Endothelial cell of umbilical vein (primary cell): ENCODE measurements around the gene B3GNT7. TPM values are rescaled to one million over a fixed set of nuclear protein-coding genes. Genes with fewer than 3 reads are reported as not detected.

ENCODE experiments used
- BruUV-seq: library from RNA; stranded (reverse); fragments of 400-500 nt; replicated peaks from 2 replicates; lab custom pipeline; 2021; lab: Mats Ljungman, UMichigan
- CTCF ChIA-PET: fragments of 300-600, 350-600 bp; sonication (Branson Sonifier 250); formaldehyde crosslinking; loops from one replicate; lab custom pipeline; 2021; ENCODE audit warnings: antibody characterized with exemption, inconsistent platforms; lab: Charles Lee
- POLR2A ChIA-PET: fragments of 300-600, 350-600 bp; sonication (Branson Sonifier 250); formaldehyde crosslinking; loops from one replicate; lab custom pipeline; 2021; ENCODE audit warnings: antibody characterized with exemption, inconsistent platforms; lab: Charles Lee
- DNase-seq: peaks from one replicate; pipeline ENCODE4 v3.0.0-alpha.2; 2011; ENCODE audit warnings: low read depth, low spot score
- FAIRE-seq: peaks from 2 replicates; lab custom pipeline; 2011; peaks lifted over from hg19 to GRCh38; lab: Jason Lieb, UNC
- H2AFZ ChIP-seq: 2 replicates; pipeline ENCODE4 v1.6.0; 2012; ENCODE audit warnings: low read depth, low read length, control low read depth, inconsistent platforms
- H3K27ac ChIP-seq: 2 replicates; pipeline ENCODE4 v1.5.1; 2011; ENCODE audit warnings: low read depth, mild to moderate bottlenecking, control low read depth, low read length, moderate library complexity; ENCODE audit not compliant: insufficient read depth
- H3K27me3 ChIP-seq, 2 experiments: 2 replicates each; pipeline versions ENCODE4 v1.6.0 to v1.6.1; 2011; ENCODE audit warnings: low read length in 2 of 2, mixed read lengths in 1 of 2; ENCODE audit not compliant: control insufficient read depth in 2 of 2, insufficient read depth in 2 of 2
- H3K36me3 ChIP-seq, 2 experiments: 2 replicates in 1 of 2; 3 replicates in 1 of 2; pipeline ENCODE4 v1.5.1; 2011; ENCODE audit warnings: low read length in 2 of 2, mild to moderate bottlenecking in 1 of 2, moderate library complexity in 1 of 2; ENCODE audit not compliant: control insufficient read depth in 2 of 2, insufficient read depth in 2 of 2; ENCODE audit errors: extremely low read depth in 1 of 2
- H3K4me1 ChIP-seq: 3 replicates; pipeline ENCODE4 v1.5.1; 2011; ENCODE audit warnings: mild to moderate bottlenecking, low read length; ENCODE audit not compliant: control insufficient read depth, insufficient read depth; ENCODE audit errors: extremely low read depth
- H3K4me2 ChIP-seq: 2 replicates; pipeline ENCODE4 v1.6.1; 2011; ENCODE audit warnings: low read length, control low read depth, mixed read lengths; ENCODE audit not compliant: insufficient read depth
- H3K4me3 ChIP-seq, 3 experiments: fragments of 200-600 bp in 1 of 3; sonication (generic), shearing (Covaris generic) in 1 of 3; replicated peaks in 1 of 3; 2 replicates each; pipeline ENCODE4 v1.5.1; 2011 to 2016; ENCODE audit warnings: control low read depth in 3 of 3, low read length in 3 of 3, mild to moderate bottlenecking in 2 of 3, inconsistent platforms in 1 of 3, low read depth in 1 of 3, moderate library complexity in 1 of 3; ENCODE audit not compliant: insufficient read depth in 1 of 3
- H3K79me2 ChIP-seq: 2 replicates; pipeline ENCODE4 v1.6.0; 2012; ENCODE audit warnings: low read length, inconsistent platforms; ENCODE audit not compliant: control insufficient read depth, insufficient read depth
- H3K9ac ChIP-seq: replicated peaks from 2 replicates; pipeline ENCODE3; 2011; ENCODE audit warnings: low read length, control low read depth; ENCODE audit not compliant: insufficient read depth; ENCODE audit errors: extremely low read depth
- H3K9me1 ChIP-seq: replicated peaks from 3 replicates; pipeline ENCODE4 v1.6.0; 2011; ENCODE audit warnings: mild to moderate bottlenecking, low read length; ENCODE audit not compliant: control insufficient read depth, insufficient read depth; ENCODE audit errors: extremely low read depth
- H3K9me3 ChIP-seq: replicated peaks from 2 replicates; pipeline ENCODE4 v1.5.1; 2012; ENCODE audit warnings: low read length, inconsistent platforms; ENCODE audit not compliant: control insufficient read depth, insufficient read depth
- H4K20me1 ChIP-seq: replicated peaks from 2 replicates; pipeline ENCODE3; 2011; ENCODE audit warnings: mild to moderate bottlenecking, low read length; ENCODE audit not compliant: control insufficient read depth, insufficient read depth; ENCODE audit errors: extremely low read depth
- EZH2 ChIP-seq: IDR thresholded peaks from 2 replicates; pipeline ENCODE4 v1.6.1; 2012; ENCODE audit warnings: borderline replicate concordance, low read depth, mild to moderate bottlenecking, moderate library complexity, low read length, inconsistent platforms; ENCODE audit not compliant: severe bottlenecking
- FOS ChIP-seq: IDR thresholded peaks from 2 replicates; pipeline ENCODE4 v1.6.1; 2011; ENCODE audit warnings: mild to moderate bottlenecking, low read length, moderate library complexity, borderline replicate concordance; ENCODE audit not compliant: insufficient read depth
- GATA2 ChIP-seq: IDR thresholded peaks from 2 replicates; pipeline ENCODE4 v1.7.0; 2011; ENCODE audit warnings: low read depth, mild to moderate bottlenecking, moderate library complexity, mixed read lengths, low read length; ENCODE audit not compliant: insufficient read length, insufficient read depth
- JUN ChIP-seq: IDR thresholded peaks from 2 replicates; pipeline ENCODE4 v1.6.1; 2011; ENCODE audit warnings: borderline replicate concordance, low read depth; ENCODE audit not compliant: insufficient read length, insufficient read depth
- MAX ChIP-seq: IDR thresholded peaks from 2 replicates; pipeline ENCODE4 v1.6.1; 2011; ENCODE audit not compliant: insufficient read depth, insufficient read length
- MYC ChIP-seq: IDR thresholded peaks from one replicate; pipeline ENCODE4 v1.6.1; 2011; ENCODE audit warnings: mild to moderate bottlenecking, low read depth, low read length
- POLR2A ChIP-seq: IDR thresholded peaks from 2 replicates; pipeline ENCODE4 v1.6.1; 2012; ENCODE audit warnings: low read depth, mild to moderate bottlenecking, control low read depth, low read length
- POLR2AphosphoS5 ChIP-seq: IDR thresholded peaks from 2 replicates; pipeline ENCODE4 v1.6.1; 2012; ENCODE audit warnings: low read depth, mild to moderate bottlenecking, control low read depth, low read length, moderate library complexity; ENCODE audit not compliant: insufficient read depth
- dilution Hi-C: fragments of 300-500 bp; cut with MboI; formaldehyde crosslinking; loops from one replicate; pipeline ENCODE4 v1.15.0; 2019; ENCODE audit warnings: low sequenced_read_pairs; ENCODE audit not compliant: extremely low pct_ligation_motif_present
- intact Hi-C: fragments of 100-400 bp; cut with micrococcal nuclease; formaldehyde crosslinking; loops from one replicate; pipeline ENCODE4 v1.10.0; 2022
- polyA plus RNA-seq, 4 experiments: library from polyadenylated mRNA; depleted of rRNA in 3 of 4; stranded (reverse) in 3 of 4; unstranded in 1 of 4; fragments of >200 nt; gene quantifications; 2 replicates each; pipeline versions ENCODE4 v1.2.1 to v1.2.3, GENCODE V29; 2011 to 2012; ENCODE audit warnings: missing spikeins in 1 of 4
- total RNA-seq: library from RNA; stranded (reverse); gene quantifications from 2 replicates; pipeline ENCODE4 v1.2.3, GENCODE V29; 2021
- TF ChIP-seq, protein P1 (sequence below), 2 donors: IDR thresholded peaks; 1 replicate in 1 of 2; 2 replicates in 1 of 2; pipeline ENCODE4 v1.5.1; 2011; ENCODE audit warnings: low read length in 2 of 2, mild to moderate bottlenecking in 2 of 2, moderate library complexity in 2 of 2, control low read depth in 1 of 2, inconsistent platforms in 1 of 2, low read depth in 1 of 2; ENCODE audit not compliant: insufficient read depth in 1 of 2; ENCODE audit errors: extremely low read depth in 1 of 2

The B3GNT7 gene
- total and polyA plus RNA-seq, 2 donors (not counting 3 experiments of a cell fraction or from before 2014, with no cell fraction given): 0.39 to 1.2 TPM

- Histone ChIP-seq H3K4me1 (peaks cover 11% of the 10 kb centered on the region), H3K79me2 (no peaks in the 10 kb centered on the region), H3K4me3 (no peak overlapping the region), H3K27ac (peak overlapping the region; percentile 66), H3K9me3 (no peaks in the 10 kb centered on the region), H4K20me1 (no peaks in the 10 kb centered on the region), H3K4me2 (peak overlapping the region; percentile 2), H3K36me3 (no peaks in the 10 kb centered on the region), H3K9me1 (no peaks in the 10 kb centered on the region), H3K27me3 (no peaks in the 10 kb centered on the region), H3K9ac (peak overlapping the region; percentile 22), H2AFZ (peak overlapping the region; percentile 6)
- intact Hi-C loops: loop anchor here (2.0 kb wide), 1 partner anchor 68 kb away; no protein-coding TSS in a partner anchor
- peak; percentile 98 for FAIRE-seq
- POLR2A ChIA-PET: no interaction called here
- BruUV-seq: TSS peak; percentile 91
- dilution Hi-C loops: no loop called here
- no peak for TF ChIP-seq POLR2A
- TF ChIP-seq, protein P1, sequence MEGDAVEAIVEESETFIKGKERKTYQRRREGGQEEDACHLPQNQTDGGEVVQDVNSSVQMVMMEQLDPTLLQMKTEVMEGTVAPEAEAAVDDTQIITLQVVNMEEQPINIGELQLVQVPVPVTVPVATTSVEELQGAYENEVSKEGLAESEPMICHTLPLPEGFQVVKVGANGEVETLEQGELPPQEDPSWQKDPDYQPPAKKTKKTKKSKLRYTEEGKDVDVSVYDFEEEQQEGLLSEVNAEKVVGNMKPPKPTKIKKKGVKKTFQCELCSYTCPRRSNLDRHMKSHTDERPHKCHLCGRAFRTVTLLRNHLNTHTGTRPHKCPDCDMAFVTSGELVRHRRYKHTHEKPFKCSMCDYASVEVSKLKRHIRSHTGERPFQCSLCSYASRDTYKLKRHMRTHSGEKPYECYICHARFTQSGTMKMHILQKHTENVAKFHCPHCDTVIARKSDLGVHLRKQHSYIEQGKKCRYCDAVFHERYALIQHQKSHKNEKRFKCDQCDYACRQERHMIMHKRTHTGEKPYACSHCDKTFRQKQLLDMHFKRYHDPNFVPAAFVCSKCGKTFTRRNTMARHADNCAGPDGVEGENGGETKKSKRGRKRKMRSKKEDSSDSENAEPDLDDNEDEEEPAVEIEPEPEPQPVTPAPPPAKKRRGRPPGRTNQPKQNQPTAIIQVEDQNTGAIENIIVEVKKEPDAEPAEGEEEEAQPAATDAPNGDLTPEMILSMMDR (IDR thresholded peaks at IDR 0.05; ENCODE audit: extremely low read depth in 1 of 2, insufficient read depth in 1 of 2, low read depth in 1 of 2, low read length in 2 of 2): no peak
- peak; percentile 97 for TF ChIP-seq MAX
- peak; percentile 80 for TF ChIP-seq GATA2
- TF ChIP-seq FOS: peak; percentile 77
- TF ChIP-seq JUN: no peak
- peak; percentile 61 for TF ChIP-seq POLR2AphosphoS5
- peak; percentile 9 for TF ChIP-seq MYC
- TF ChIP-seq EZH2: no peak
- CTCF ChIA-PET: interaction anchor here (0.9 to 1.1 kb wide), 3 partner anchors 23 to 87 kb away, joined by 3 to 5 read pairs (median 3); no protein-coding TSS in a partner anchor
- DNase-seq: peak; percentile 92
Observed at GRCh38 chr2:231364961-231365810, 30.3 kb upstream of the B3GNT7 start.
